HepG2 (cell line): ENCODE results near the gene SMAP2. TPM values are rescaled to one million over a fixed set of nuclear protein-coding genes. Genes with fewer than 3 reads are reported as not detected.

ENCODE experiments used
- ARID4A ChIP-seq: sonication (generic); formaldehyde crosslinking; IDR thresholded peaks from 2 replicates; pipeline ENCODE4 v1.5.0; 2020; ENCODE audit warnings: mild to moderate bottlenecking, missing genetic modification reagents, borderline replicate concordance
- FOXJ3 ChIP-seq: sonication (generic); formaldehyde crosslinking; IDR thresholded peaks from 2 replicates; pipeline ENCODE4 v1.4.0; 2020; ENCODE audit warnings: missing genetic modification reagents, mild to moderate bottlenecking, borderline replicate concordance
- HES4 ChIP-seq: sonication (generic); formaldehyde crosslinking; IDR thresholded peaks from 2 replicates; pipeline ENCODE4 v1.9.0; 2021; ENCODE audit warnings: mild to moderate bottlenecking, missing genetic modification reagents, borderline replicate concordance
- HMGXB4 ChIP-seq, 2 experiments: sonication (generic) in 1 of 2; formaldehyde crosslinking in 1 of 2; IDR thresholded peaks; 2 replicates each; pipeline versions ENCODE4 v1.4.0 to v1.6.1; 2018 to 2020; ENCODE audit warnings: missing genetic modification reagents in 2 of 2, borderline replicate concordance in 1 of 2, low read depth in 1 of 2, mild to moderate bottlenecking in 1 of 2, missing biosample characterization in 1 of 2
- MTA1 ChIP-seq: sonication (generic); formaldehyde crosslinking; IDR thresholded peaks from 2 replicates; pipeline ENCODE4 v1.4.0; 2020; ENCODE audit warnings: missing genetic modification reagents, mild to moderate bottlenecking, borderline replicate concordance
- MYPOP ChIP-seq: sonication (generic); formaldehyde crosslinking; IDR thresholded peaks from 2 replicates; pipeline ENCODE4 v1.8.1; 2023; ENCODE audit warnings: mild to moderate bottlenecking, moderate library complexity, missing genetic modification reagents
- PHF21A ChIP-seq: sonication (generic); formaldehyde crosslinking; IDR thresholded peaks from 2 replicates; pipeline ENCODE4 v1.5.0; 2020; ENCODE audit warnings: mild to moderate bottlenecking, missing genetic modification reagents
- SIN3A ChIP-seq: IDR thresholded peaks from 2 replicates; pipeline ENCODE4 v1.6.1; 2011; ENCODE audit warnings: low read depth, mild to moderate bottlenecking, control low read depth, low read length, borderline replicate concordance
- SPEN ChIP-seq: sonication (generic); formaldehyde crosslinking; IDR thresholded peaks from 2 replicates; pipeline ENCODE4 v1.5.1; 2020; ENCODE audit warnings: low read depth, mild to moderate bottlenecking, missing genetic modification reagents
- SRF ChIP-seq: IDR thresholded peaks from 2 replicates; pipeline ENCODE4 v1.6.1; 2011; ENCODE audit warnings: mild to moderate bottlenecking, low read depth, low read length, moderate library complexity
- YEATS2 ChIP-seq: sonication (generic); formaldehyde crosslinking; IDR thresholded peaks from 2 replicates; pipeline ENCODE4 v1.4.0; 2020; ENCODE audit warnings: missing genetic modification reagents, borderline replicate concordance
- ZFP1 ChIP-seq: IDR thresholded peaks from 2 replicates; pipeline ENCODE4 v1.6.1; 2016
- ZFP82 ChIP-seq: sonication (generic); formaldehyde crosslinking; IDR thresholded peaks from 2 replicates; pipeline ENCODE4 v1.5.1; 2020; ENCODE audit warnings: mild to moderate bottlenecking, missing genetic modification reagents, borderline replicate concordance
- ZGPAT ChIP-seq: IDR thresholded peaks from 2 replicates; pipeline ENCODE4 v1.6.1; 2016; ENCODE audit warnings: mild to moderate bottlenecking
- ZNF264 ChIP-seq: sonication (generic); formaldehyde crosslinking; IDR thresholded peaks from 2 replicates; pipeline ENCODE4 v1.4.0; 2020; ENCODE audit warnings: missing genetic modification reagents
- ZNF362 ChIP-seq: sonication (generic); formaldehyde crosslinking; IDR thresholded peaks from 2 replicates; pipeline ENCODE4 v1.4.0; 2020; ENCODE audit warnings: missing genetic modification reagents, mild to moderate bottlenecking, borderline replicate concordance
- ZNF7 ChIP-seq: IDR thresholded peaks from 2 replicates; pipeline ENCODE4 v1.6.1; 2016; ENCODE audit warnings: missing biosample characterization, missing genetic modification reagents
- polyA plus RNA-seq, 8 experiments: library from polyadenylated mRNA; depleted of rRNA in 3 of 8; stranded (reverse) in 7 of 8; unstranded in 1 of 8; fragments of >200 nt; fragmentation: Illumina TruSeq in 4 of 8; extraction: Trizol in 4 of 8; gene quantifications; 2 replicates each; pipeline versions ENCODE4 v1.2.1 to v1.2.3, GENCODE V29; 2011 to 2016; ENCODE audit warnings: low read depth in 4 of 8, missing spikeins in 1 of 8, mixed read lengths in 1 of 8; ENCODE audit not compliant: insufficient read depth in 1 of 8
- total RNA-seq, 5 experiments: library from RNA; depleted of rRNA; stranded (reverse); fragments of >200 nt; fragmentation: Illumina TruSeq; extraction: Trizol; gene quantifications; 2 replicates each; pipeline ENCODE4 v1.2.3, GENCODE V29; 2016; ENCODE audit warnings: low read depth in 1 of 5

Gene SMAP2
- total and polyA plus RNA-seq, 2 of the 13 experiments (the other 11 are each of a cell fraction or from before 2014, with no cell fraction given) = 19.0 to 22.3 TPM

- TF ChIP-seq ZGPAT (CRISPR knock-in tag) = peak; percentile 90
- TF ChIP-seq MYPOP (CRISPR knock-in tag) = peak; percentile 63
- no peak for TF ChIP-seq ZNF7
- TF ChIP-seq SRF = 0 out of 2 replicates have a peak, but pooled peaks have one; percentile 12
- TF ChIP-seq FOXJ3 (CRISPR knock-in tag) = peak; percentile 79; the same call in 1 of the 2 replicates
- peak; percentile 27 to 47; a peak in 2 of 4 replicates for TF ChIP-seq HMGXB4 (CRISPR knock-in tag; IDR thresholded peaks at IDR 0.05; ENCODE audit: borderline replicate concordance in 1 of 2, low read depth in 1 of 2)
- TF ChIP-seq ZNF362 (CRISPR knock-in tag) = peak; percentile 37; the same call in 1 of the 2 replicates
- 0 out of 2 replicates have a peak, but pooled peaks have one; percentile 29 for TF ChIP-seq MTA1 (CRISPR knock-in tag)
- TF ChIP-seq HES4 (CRISPR knock-in tag) = no peak
- peak; percentile 71; the same call in 1 of the 2 replicates for TF ChIP-seq SPEN (CRISPR knock-in tag)
- TF ChIP-seq SIN3A = 0 out of 2 replicates have a peak, but pooled peaks have one; percentile 17
- peak; percentile 67; the same call in 1 of the 2 replicates for TF ChIP-seq YEATS2 (CRISPR knock-in tag)
- peak; percentile 72; the same call in 1 of the 2 replicates for TF ChIP-seq ARID4A (CRISPR knock-in tag)
- TF ChIP-seq ZNF264 = 0 out of 2 replicates have a peak, but pooled peaks have one; percentile 11
- TF ChIP-seq PHF21A (CRISPR knock-in tag) = peak; percentile 98
- TF ChIP-seq ZFP82 (CRISPR knock-in tag) = no peak
- 0 out of 2 replicates have a peak, but pooled peaks have one; percentile 35 for TF ChIP-seq ZFP1 (CRISPR knock-in tag)
Observed at GRCh38 chr1:40421431-40422384, 48.2 kb downstream of the SMAP2 start (continued).
